ENCODE measurements around the gene OR1G1. TPM values are rescaled to one million over a fixed set of nuclear protein-coding genes. Genes with fewer than 3 reads are reported as not detected.
"Not testable (repeated sequence)": the region's sequence is repeated elsewhere in the genome, so short reads cannot be mapped to it uniquely, and the experiment has no call there.

The OR1G1 gene
- polyA plus RNA-seq (ENCODE audit: insufficient read length) = not detected

- DNase-seq (ENCODE audit: low read depth) = no peak
Measured at GRCh38 chr17:3127451-3127850, at the start of gene OR1G1. Gene OR1G1, minus strand, starts transcription at chr17:3127551. Its CDS starts 0 bp downstream, at chr17:3127551.

GRCh38 chr17:3167574-3167973, 40.2 kb upstream of the OR1G1 start:
- DNase-seq (ENCODE audit: low read depth) = no peak

GRCh38 chr17:3157218-3157617, 29.9 kb upstream of the OR1G1 start:
- DNase-seq (ENCODE audit: low read depth) = no peak

GRCh38 chr17:3137494-3137893, 10.1 kb upstream of the OR1G1 start:
- DNase-seq (ENCODE audit: low read depth) = not testable (repeated sequence)

GRCh38 chr17:3104322-3104721, 23.0 kb downstream of the OR1G1 start, which contains the start of gene OR1D2:
Gene OR1D2, minus strand, starts transcription at chr17:3104422. Its CDS starts 11,426 bp downstream, at chr17:3092996.
- DNase-seq (ENCODE audit: low read depth) = no peak

Other genes starting within 250 kb of the OR1G1 start
- gene OR1D5, start 63.9 kb downstream of the OR1G1 start, polyA plus RNA-seq (ENCODE audit: insufficient read length) = not detected
- gene OR1D2, start 23.1 kb downstream of the OR1G1 start, polyA plus RNA-seq (ENCODE audit: insufficient read length) = not detected
- gene OR1A2, start 70.0 kb upstream of the OR1G1 start, polyA plus RNA-seq (ENCODE audit: insufficient read length) = not detected
- gene OR1A1, start 80.1 kb upstream of the OR1G1 start, polyA plus RNA-seq (ENCODE audit: insufficient read length) = not detected
- not detected for gene OR3A1, start 170.8 kb upstream of the OR1G1 start, polyA plus RNA-seq (ENCODE audit: insufficient read length)

Data from forelimb muscle (tissue), 1 donor.